Parathyroid adenoma (tissue), 2 donors: Measurements from ENCODE around the gene CEP70.

Source experiments
- H2AFZ ChIP-seq: fragments of 300-600 bp; sonication (generic); one replicate; pipeline ENCODE4 v1.7.0; 2017; ENCODE audit warnings: antibody characterized with exemption, mild to moderate bottlenecking
- H3K27ac ChIP-seq: fragments of 300-600 bp; sonication (generic); one replicate; pipeline ENCODE4 v1.7.0; 2017
- H3K27me3 ChIP-seq: fragments of 300-600 bp; sonication (generic); one replicate; pipeline ENCODE4 v1.7.0; 2017; ENCODE audit warnings: low read length; ENCODE audit not compliant: control insufficient read depth, insufficient read depth
- H3K36me3 ChIP-seq: fragments of 300-600 bp; sonication (generic); one replicate; pipeline ENCODE4 v1.7.0; 2017; ENCODE audit warnings: low read length; ENCODE audit not compliant: control insufficient read depth, insufficient read depth
- H3K4me1 ChIP-seq: fragments of 300-600 bp; sonication (generic); one replicate; pipeline ENCODE4 v1.7.0; 2017; ENCODE audit warnings: control low read depth
- H3K4me2 ChIP-seq: fragments of 300-600 bp; sonication (generic); one replicate; pipeline ENCODE4 v1.7.0; 2017; ENCODE audit warnings: low read length
- H3K4me3 ChIP-seq: fragments of 300-600 bp; sonication (generic); one replicate; pipeline ENCODE4 v1.7.0; 2017; ENCODE audit warnings: low read depth, low read length
- H3K79me2 ChIP-seq: fragments of 300-600 bp; sonication (generic); one replicate; pipeline ENCODE4 v1.7.0; 2017; ENCODE audit warnings: control low read depth
- H3K9ac ChIP-seq: fragments of 300-600 bp; sonication (generic); one replicate; pipeline ENCODE4 v1.7.0; 2017; ENCODE audit warnings: mild to moderate bottlenecking
- H3K9me3 ChIP-seq: fragments of 300-600 bp; sonication (generic); one replicate; pipeline ENCODE4 v1.7.0; 2017; ENCODE audit warnings: low read length; ENCODE audit not compliant: control insufficient read depth
- CTCF ChIP-seq: fragments of 300-600 bp; sonication (generic); IDR thresholded peaks from one replicate; pipeline ENCODE4 v1.7.0; 2017; ENCODE audit warnings: antibody characterized with exemption, mild to moderate bottlenecking
- donor health status: primary hyperparathyroidism.

The CEP70 gene

GRCh38 chr3:138591392-138591791, 2.7 kb downstream of the CEP70 start:
- Histone ChIP-seq H3K4me3 (no peak overlapping the region), H3K9ac (no peak overlapping the region), H3K9me3 (no peaks in the 10 kb centered on the region), H3K4me1 (peaks cover 5% of the 10 kb centered on the region), H2AFZ (no peak overlapping the region), H3K4me2 (no peak overlapping the region), H3K27ac (no peak overlapping the region), H3K79me2 (peaks cover 13% of the 10 kb centered on the region), H3K36me3 (no peaks in the 10 kb centered on the region), H3K27me3 (no peaks in the 10 kb centered on the region)
- TF ChIP-seq CTCF, result no peak

DNA sequence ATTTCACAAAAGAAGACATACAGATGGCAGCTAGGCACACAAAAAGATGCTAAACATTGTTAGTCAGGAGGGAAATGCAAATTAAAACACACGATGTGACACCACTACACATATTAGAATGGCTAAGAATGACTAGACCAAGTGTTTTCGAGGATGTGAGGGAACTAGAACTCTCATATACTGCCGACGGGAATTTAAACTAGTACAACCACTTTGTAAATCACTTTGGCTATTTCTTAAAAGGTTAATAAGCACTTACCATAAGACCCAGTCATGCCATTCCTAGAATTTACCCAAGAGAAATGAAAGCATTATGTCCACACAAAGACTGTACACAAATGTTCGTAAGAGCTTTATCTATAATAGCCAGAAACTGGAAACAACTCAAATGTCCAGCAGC, 5.6 kb downstream of the CEP70 start:
- no peaks in the 10 kb centered on the region for H3K9me3 ChIP-seq
- no peak overlapping the region for H3K4me3 ChIP-seq
- TF ChIP-seq CTCF, result no peak
- H3K9ac ChIP-seq, result no peak overlapping the region
- H3K79me2 ChIP-seq, result peaks cover 9% of the 10 kb centered on the region
- peaks cover 5% of the 10 kb centered on the region for H3K4me1 ChIP-seq
- H3K4me2 ChIP-seq, result no peak overlapping the region
- H3K36me3 ChIP-seq, result no peaks in the 10 kb centered on the region
- H3K27me3 ChIP-seq, result no peaks in the 10 kb centered on the region
- no peak overlapping the region for H2AFZ ChIP-seq
- H3K27ac ChIP-seq, result no peak overlapping the region

GRCh38 chr3:138587374-138587773, 6.7 kb downstream of the CEP70 start:
- Histone ChIP-seq H3K4me3 (no peak overlapping the region), H3K9me3 (no peaks in the 10 kb centered on the region), H3K4me2 (no peak overlapping the region), H2AFZ (no peak overlapping the region), H3K27me3 (no peaks in the 10 kb centered on the region), H3K9ac (no peak overlapping the region), H3K79me2 (peaks cover 10% of the 10 kb centered on the region), H3K36me3 (no peaks in the 10 kb centered on the region), H3K4me1 (no peaks in the 10 kb centered on the region), H3K27ac (no peak overlapping the region)
- no peak for TF ChIP-seq CTCF

DNA sequence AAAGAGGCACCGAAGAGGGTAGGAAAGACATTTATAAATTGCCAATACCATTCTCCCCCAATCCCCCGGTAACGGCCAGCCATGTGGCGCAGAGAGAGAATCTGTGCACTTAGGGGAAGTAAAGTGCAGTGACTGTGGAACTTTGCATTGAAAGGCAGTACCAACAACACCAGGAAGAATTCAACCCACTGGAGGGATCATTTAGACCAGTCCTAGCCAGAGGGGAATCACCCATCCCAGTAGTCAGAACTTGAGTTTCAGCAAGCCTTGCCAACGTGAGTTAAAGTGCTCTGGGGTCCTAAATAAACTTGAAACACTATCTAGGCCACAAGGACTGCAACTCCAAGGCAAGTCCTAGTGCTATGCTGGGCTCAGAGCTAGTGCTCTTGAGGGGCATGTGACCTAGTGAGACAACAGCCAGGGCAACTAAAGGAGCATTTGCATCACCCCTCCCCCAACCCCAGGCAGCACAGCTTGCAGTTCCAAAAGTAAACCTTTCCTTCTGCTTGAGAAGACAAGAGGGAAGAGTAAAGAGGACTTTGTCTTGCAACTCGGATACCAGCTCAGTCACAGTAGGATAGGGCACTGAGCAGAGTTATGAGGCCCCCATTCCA, 15.0 kb downstream of the CEP70 start:
- no peaks in the 10 kb centered on the region for H3K36me3 ChIP-seq
- H3K27ac ChIP-seq, result no peak overlapping the region
- no peaks in the 10 kb centered on the region for H3K9me3 ChIP-seq
- no peak for TF ChIP-seq CTCF
- H3K9ac ChIP-seq, result no peak overlapping the region
- H3K79me2 ChIP-seq, result peaks cover 26% of the 10 kb centered on the region
- H3K27me3 ChIP-seq, result no peaks in the 10 kb centered on the region
- no peak overlapping the region for H2AFZ ChIP-seq
- H3K4me1 ChIP-seq, result peaks cover 5% of the 10 kb centered on the region
- no peak overlapping the region for H3K4me3 ChIP-seq
- H3K4me2 ChIP-seq, result no peak overlapping the region

DNA sequence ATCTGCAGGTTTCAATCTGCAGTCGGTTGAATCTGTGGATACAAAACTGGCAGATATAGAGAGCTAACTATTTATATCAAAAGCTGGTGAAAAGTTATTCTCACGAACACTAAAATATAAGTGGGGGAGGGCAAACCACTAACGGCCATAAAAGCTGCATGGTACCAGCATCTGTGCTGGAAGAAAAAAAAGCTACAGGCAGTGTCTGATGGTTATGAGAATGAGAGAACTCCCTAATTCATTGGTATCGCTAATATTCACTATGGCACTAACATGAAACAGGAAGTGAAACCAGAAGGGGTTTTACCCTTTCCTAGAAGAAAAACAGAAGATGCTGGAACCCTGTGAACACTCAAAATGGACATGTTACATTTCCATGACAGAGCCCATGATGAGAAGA, 15.9 kb downstream of the CEP70 start:
- Histone ChIP-seq H3K9ac (no peak overlapping the region), H3K36me3 (no peaks in the 10 kb centered on the region)
- no peak for TF ChIP-seq CTCF

More for the DNA sequence above, 15.9 kb downstream of the CEP70 start:
- peaks cover 5% of the 10 kb centered on the region for H3K4me1 ChIP-seq
- no peak overlapping the region for H3K4me3 ChIP-seq
- no peaks in the 10 kb centered on the region for H3K9me3 ChIP-seq
- no peak overlapping the region for H3K27ac ChIP-seq
- no peak overlapping the region for H3K4me2 ChIP-seq
- no peak overlapping the region for H2AFZ ChIP-seq
- no peaks in the 10 kb centered on the region for H3K27me3 ChIP-seq
- peaks cover 29% of the 10 kb centered on the region for H3K79me2 ChIP-seq
